ENCODE results near the gene B4GALT6.

B4GALT6 gene

GRCh38 chr18:31710826-31711225 is 26.4 kb upstream of the B4GALT6 start:
- Histone ChIP-seq H3K27me3 (no peaks in the 10 kb centered on the region), H3K4me1 (no peaks in the 10 kb centered on the region), H3K36me3 (no peaks in the 10 kb centered on the region), H3K9me3 (no peaks in the 10 kb centered on the region), H3K4me3 (ENCODE audit: low read depth, low read length) (no peak overlapping the region)
- DNase-seq = no peak
- TF ChIP-seq CTCF (IDR thresholded peaks at IDR 0.05; ENCODE audit: low read depth, low read length) = no peak

DNA sequence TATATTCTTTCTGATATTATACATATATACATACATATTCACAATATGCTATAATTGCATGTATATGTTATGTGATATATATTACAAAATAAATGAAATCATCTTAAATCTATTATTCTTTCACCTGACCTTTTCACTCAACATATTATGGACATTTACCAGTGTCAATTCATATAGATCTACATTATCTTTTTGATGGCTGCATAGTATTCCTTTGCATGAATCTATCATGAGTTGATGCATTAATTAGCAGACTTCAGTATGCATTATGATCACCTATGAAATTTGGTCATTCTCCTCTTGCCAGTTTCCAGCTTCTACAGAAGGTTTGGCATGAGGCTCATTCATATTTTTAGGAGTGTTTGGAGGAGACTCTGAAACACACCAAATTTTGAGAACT is 23.4 kb upstream of the B4GALT6 start:
- Histone ChIP-seq H3K36me3 (no peaks in the 10 kb centered on the region), H3K4me1 (no peaks in the 10 kb centered on the region), H3K9me3 (no peaks in the 10 kb centered on the region), H3K4me3 (ENCODE audit: low read depth, low read length) (no peak overlapping the region), H3K27me3 (no peaks in the 10 kb centered on the region)
- no peak for TF ChIP-seq CTCF (IDR thresholded peaks at IDR 0.05; ENCODE audit: low read depth, low read length)
- no peak for DNase-seq

- Histone ChIP-seq H3K36me3 (no peaks in the 10 kb centered on the region), H3K9me3 (no peaks in the 10 kb centered on the region), H3K4me3 (ENCODE audit: low read depth, low read length) (no peak overlapping the region), H3K27me3 (no peaks in the 10 kb centered on the region), H3K4me1 (no peaks in the 10 kb centered on the region)
- TF ChIP-seq CTCF (IDR thresholded peaks at IDR 0.05; ENCODE audit: low read depth, low read length) = no peak
- DNase-seq = no peak
Observed at GRCh38 chr18:31702449-31702848, 18.1 kb upstream of the B4GALT6 start.

- no peak overlapping the region for H3K4me3 ChIP-seq (ENCODE audit: low read depth, low read length)
- H3K4me1 ChIP-seq = no peaks in the 10 kb centered on the region
- DNase-seq = no peak
- no peaks in the 10 kb centered on the region for H3K27me3 ChIP-seq
- no peaks in the 10 kb centered on the region for H3K9me3 ChIP-seq
- no peak for TF ChIP-seq CTCF (IDR thresholded peaks at IDR 0.05; ENCODE audit: low read depth, low read length)
- no peaks in the 10 kb centered on the region for H3K36me3 ChIP-seq
Observed at GRCh38 chr18:31701744-31702143, 17.4 kb upstream of the B4GALT6 start.

- H3K4me3 ChIP-seq (ENCODE audit: low read depth, low read length) = no peak overlapping the region
- no peak for DNase-seq
- H3K9me3 ChIP-seq = no peaks in the 10 kb centered on the region
- H3K36me3 ChIP-seq = no peaks in the 10 kb centered on the region
- TF ChIP-seq CTCF (IDR thresholded peaks at IDR 0.05; ENCODE audit: low read depth, low read length) = no peak
- no peaks in the 10 kb centered on the region for H3K27me3 ChIP-seq
- no peaks in the 10 kb centered on the region for H3K4me1 ChIP-seq
Observed at GRCh38 chr18:31700990-31701389, 16.6 kb upstream of the B4GALT6 start.

DNA sequence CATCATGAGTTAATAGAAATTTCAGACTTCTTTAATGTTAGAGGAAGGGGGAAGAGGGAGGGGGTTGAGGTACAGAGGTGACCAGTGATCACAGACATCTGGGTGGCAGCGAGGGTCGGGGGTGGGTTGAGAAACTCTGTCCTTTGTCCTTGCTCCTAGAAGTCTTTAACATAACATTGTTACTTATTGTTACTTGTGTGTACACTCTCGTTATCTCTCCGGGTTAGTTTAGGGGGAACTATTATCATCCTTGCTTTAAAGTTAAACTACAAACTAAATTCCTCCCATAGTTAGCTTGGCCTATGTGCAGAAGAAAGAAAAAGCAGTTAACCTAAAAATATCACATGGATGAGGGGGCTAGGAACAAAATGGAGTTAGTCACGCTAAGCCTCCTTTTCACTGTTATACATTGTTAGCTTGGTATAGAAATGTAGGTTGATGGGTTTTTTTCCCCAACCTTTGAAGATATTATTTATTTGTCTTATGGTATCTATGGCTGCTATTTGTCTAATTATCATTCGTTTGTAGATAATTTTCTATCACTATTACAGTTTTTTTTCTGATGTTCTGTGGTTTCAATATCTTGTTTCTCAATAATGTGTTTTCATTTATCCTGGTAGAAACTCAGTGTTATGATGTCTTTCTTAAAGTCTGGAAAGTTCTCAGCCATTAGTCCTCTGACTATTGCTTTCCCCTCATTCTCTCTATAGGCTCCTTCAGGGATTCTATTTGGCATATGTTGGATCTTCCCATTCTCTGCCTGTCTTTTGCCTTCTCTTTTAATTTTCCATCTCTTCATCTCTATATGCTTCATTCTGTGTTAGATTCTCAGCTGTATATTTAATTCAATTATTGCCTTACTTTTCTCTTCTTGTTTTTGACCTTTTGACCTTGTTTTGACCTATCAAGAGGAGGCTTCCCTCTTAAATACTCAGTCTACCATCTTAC is 13.2 kb upstream of the B4GALT6 start:
- no peak overlapping the region for H3K4me3 ChIP-seq (ENCODE audit: low read depth, low read length)
- H3K4me1 ChIP-seq = no peaks in the 10 kb centered on the region
- no peaks in the 10 kb centered on the region for H3K36me3 ChIP-seq

More for the DNA sequence above, 13.2 kb upstream of the B4GALT6 start:
- DNase-seq = no peak
- no peak for TF ChIP-seq CTCF (IDR thresholded peaks at IDR 0.05; ENCODE audit: low read depth, low read length)
- H3K9me3 ChIP-seq = no peaks in the 10 kb centered on the region
- no peaks in the 10 kb centered on the region for H3K27me3 ChIP-seq

Data from BE2C (cell line).